IMR-90 (cell line): ENCODE results near the gene NT5DC1. TPM values are rescaled to one million over a fixed set of nuclear protein-coding genes. Genes with fewer than 3 reads are reported as not detected.

ENCODE experiments used
- ATAC-seq: fragments of 200-7000 bp; cut with Tn5 transposase; 2 replicates; pipeline ENCODE4 v1.9.1; 2020; ENCODE audit warnings: low read depth, mild to moderate bottlenecking, moderate library complexity
- BruUV-seq: library from RNA; stranded (reverse); fragments of 400-500 nt; replicated peaks from 2 replicates; lab custom pipeline; 2021; lab: Mats Ljungman, UMichigan
- CTCF ChIA-PET: fragments of 300-600 bp; formaldehyde crosslinking; extraction: SDS; loops from one replicate; lab custom pipeline; 2021; ENCODE audit warnings: antibody characterized with exemption; lab: Yijun Ruan, JAX
- POLR2A ChIA-PET: fragments of 300-600 bp; sonication (Branson Sonifier 250); formaldehyde crosslinking; loops from one replicate; lab custom pipeline; 2022; ENCODE audit warnings: antibody characterized with exemption; ENCODE audit not compliant: unreplicated experiment; lab: Charles Lee
- DNase-seq: peaks from one replicate; pipeline ENCODE4 v3.0.0; 2013
- H2AFZ ChIP-seq: replicated peaks from 2 replicates; pipeline ENCODE3; 2013; ENCODE audit warnings: low read length, mild to moderate bottlenecking; ENCODE audit not compliant: poor library complexity
- H2AK5ac ChIP-seq: 2 replicates; pipeline ENCODE4 v1.6.1; 2013; ENCODE audit warnings: low read depth, low read length, inconsistent platforms
- H2AK9ac ChIP-seq: replicated peaks from 2 replicates; pipeline ENCODE3; 2013; ENCODE audit warnings: mild to moderate bottlenecking, low read depth, low read length, moderate library complexity; ENCODE audit not compliant: poor library complexity
- H2BK120ac ChIP-seq: 2 replicates; pipeline ENCODE4 v1.6.1; 2013; ENCODE audit warnings: low read depth, low read length, inconsistent platforms
- H2BK15ac ChIP-seq: 3 replicates; pipeline ENCODE4 v1.6.1; 2013; ENCODE audit warnings: low read depth, low read length, inconsistent platforms
- H2BK20ac ChIP-seq: 2 replicates; pipeline ENCODE4 v1.6.1; 2013; ENCODE audit warnings: low read depth, mild to moderate bottlenecking, inconsistent platforms, low read length, moderate library complexity
- H2BK5ac ChIP-seq: 2 replicates; pipeline ENCODE4 v1.6.1; 2013; ENCODE audit warnings: mild to moderate bottlenecking, low read depth, low read length, inconsistent platforms; ENCODE audit not compliant: poor library complexity, severe bottlenecking
- H3K14ac ChIP-seq: replicated peaks from 2 replicates; pipeline ENCODE4 v1.6.1; 2013; ENCODE audit warnings: low read depth, low read length, inconsistent platforms
- H3K18ac ChIP-seq: 2 replicates; pipeline ENCODE4 v1.6.1; 2013; ENCODE audit warnings: low read depth, low read length, control low read depth
- H3K23ac ChIP-seq: 2 replicates; pipeline ENCODE4 v1.6.1; 2013; ENCODE audit warnings: low read depth, low read length, inconsistent platforms
- H3K27ac ChIP-seq: 2 replicates; pipeline ENCODE4 v1.5.1; 2013; ENCODE audit warnings: mild to moderate bottlenecking, control low read depth, low read length; ENCODE audit not compliant: insufficient read depth
- H3K27me3 ChIP-seq: 2 replicates; pipeline ENCODE4 v1.6.1; 2013; ENCODE audit warnings: low read length; ENCODE audit not compliant: control insufficient read depth, insufficient read depth
- H3K36me3 ChIP-seq: 2 replicates; pipeline ENCODE4 v1.6.1; 2013; ENCODE audit warnings: low read length, mixed read lengths; ENCODE audit not compliant: control insufficient read depth, insufficient read depth
- H3K4ac ChIP-seq: 2 replicates; pipeline ENCODE4 v1.6.1; 2013; ENCODE audit warnings: low read depth, low read length, inconsistent platforms
- H3K4me1 ChIP-seq: 2 replicates; pipeline ENCODE4 v1.6.1; 2013; ENCODE audit warnings: low read length, mixed read lengths; ENCODE audit not compliant: control insufficient read depth, insufficient read depth
- H3K4me2 ChIP-seq: 2 replicates; pipeline ENCODE4 v1.6.1; 2013; ENCODE audit warnings: low read depth, mild to moderate bottlenecking, control low read depth, low read length, moderate library complexity
- H3K4me3 ChIP-seq: 2 replicates; pipeline ENCODE4 v1.5.1; 2013; ENCODE audit warnings: low read depth, mild to moderate bottlenecking, control low read depth, low read length, moderate library complexity; ENCODE audit not compliant: insufficient read depth
- H3K56ac ChIP-seq: 2 replicates; pipeline ENCODE4 v1.6.1; 2013; ENCODE audit warnings: low read length, inconsistent platforms; ENCODE audit not compliant: insufficient read depth; ENCODE audit errors: extremely low read depth
- H3K79me1 ChIP-seq, 2 experiments: 2 replicates each; pipeline ENCODE4 v1.6.1; 2013; ENCODE audit warnings: low read length in 2 of 2, inconsistent platforms in 1 of 2, low read depth in 1 of 2
- H3K9ac ChIP-seq: 2 replicates; pipeline ENCODE4 v1.6.1; 2013; ENCODE audit warnings: low read depth, low read length, control low read depth
- H3K9me1 ChIP-seq: 2 replicates; pipeline ENCODE4 v1.6.1; 2013; ENCODE audit warnings: low read length, inconsistent platforms; ENCODE audit not compliant: insufficient read depth
- H3K9me3 ChIP-seq: 2 replicates; pipeline ENCODE4 v1.6.1; 2013; ENCODE audit warnings: low read length; ENCODE audit not compliant: control insufficient read depth, insufficient read depth
- H4K20me1 ChIP-seq: 2 replicates; pipeline ENCODE4 v1.6.1; 2013; ENCODE audit warnings: low read length, inconsistent platforms; ENCODE audit not compliant: insufficient read depth
- H4K5ac ChIP-seq: 2 replicates; pipeline ENCODE4 v1.6.1; 2013; ENCODE audit warnings: mild to moderate bottlenecking, low read depth, low read length, control low read depth
- H4K8ac ChIP-seq, 2 experiments: 2 replicates each; pipeline ENCODE4 v1.6.1; 2013; ENCODE audit warnings: low read depth in 2 of 2, low read length in 2 of 2, control low read depth in 1 of 2, inconsistent platforms in 1 of 2
- H4K91ac ChIP-seq: 2 replicates; pipeline ENCODE4 v1.6.1; 2013; ENCODE audit warnings: low read depth, low read length, inconsistent platforms; ENCODE audit not compliant: insufficient read depth
- BHLHE40 ChIP-seq: fragments of 150-350 bp; IDR thresholded peaks from 2 replicates; pipeline ENCODE4 v1.6.1; 2016; ENCODE audit warnings: mild to moderate bottlenecking, low read depth, low read length
- CEBPB ChIP-seq: IDR thresholded peaks from 2 replicates; pipeline ENCODE4 v1.6.1; 2012; ENCODE audit warnings: low read depth, low read length, improper control_type of control experiment
- CHD1 ChIP-seq: IDR thresholded peaks from 2 replicates; pipeline ENCODE4 v1.6.1; 2012; ENCODE audit warnings: low read depth, low read length, improper control_type of control experiment
- CTCF ChIP-seq: conservative IDR thresholded peaks from 2 replicates; pipeline ENCODE4 v1.5.1; 2012; ENCODE audit warnings: mild to moderate bottlenecking, low read depth, low read length, improper control_type of control experiment
- FOS ChIP-seq: fragments of 150-350 bp; IDR thresholded peaks from 2 replicates; pipeline ENCODE4 v1.6.1; 2016; ENCODE audit warnings: low read depth, low read length
- MAZ ChIP-seq: IDR thresholded peaks from 2 replicates; pipeline ENCODE4 v1.6.1; 2012; ENCODE audit warnings: low read depth, mild to moderate bottlenecking, low read length, improper control_type of control experiment, moderate library complexity, borderline replicate concordance
- MXI1 ChIP-seq: IDR thresholded peaks from 2 replicates; pipeline ENCODE4 v1.6.1; 2012; ENCODE audit warnings: low read depth, mild to moderate bottlenecking, low read length, moderate library complexity, borderline replicate concordance
- NFE2L2 ChIP-seq: fragments of 150-350 bp; IDR thresholded peaks from 2 replicates; pipeline ENCODE4 v1.6.1; 2016; ENCODE audit warnings: low read depth, mild to moderate bottlenecking, low read length
- POLR2A ChIP-seq: IDR thresholded peaks from 2 replicates; pipeline ENCODE4 v1.6.1; 2012; ENCODE audit warnings: mild to moderate bottlenecking, low read depth, low read length
- RAD21 ChIP-seq: IDR thresholded peaks from 2 replicates; pipeline ENCODE4 v1.6.1; 2012; ENCODE audit warnings: low read length, improper control_type of control experiment
- RCOR1 ChIP-seq: IDR thresholded peaks from 2 replicates; pipeline ENCODE4 v1.6.1; 2012; ENCODE audit warnings: mild to moderate bottlenecking, low read length, improper control_type of control experiment; ENCODE audit not compliant: insufficient replicate concordance
- RFX5 ChIP-seq: IDR thresholded peaks from 2 replicates; pipeline ENCODE4 v1.8.0; 2012; ENCODE audit warnings: low read depth, mild to moderate bottlenecking, low read length, moderate library complexity
- WGBS, 2 experiments: methylation state at CpG; one replicate each; pipeline versions ENCODE4 v1.1.5 to v1.1.7; 2013; ENCODE audit warnings: missing lambda C conversion rate in 2 of 2; ENCODE audit not compliant: insufficient read length in 1 of 2; ENCODE audit errors: extremely low coverage in 2 of 2; 5-methylcytosine and 5-hydroxymethylcytosine counted together
- dilution Hi-C: fragments of 300-500 bp; cut with HindIII; formaldehyde crosslinking; loops from one replicate; pipeline ENCODE4 v1.14.3; 2018; ENCODE audit warnings: low sequenced_read_pairs; ENCODE audit not compliant: unreplicated experiment
- in situ Hi-C: fragments of 300-500 bp; cut with MboI; formaldehyde crosslinking; loops from 3 replicates; pipeline ENCODE4 v1.14.3; 2019; ENCODE audit warnings: low sequenced_read_pairs, inconsistent platforms, mixed read lengths
- intact Hi-C: fragments of 100-400 bp; cut with micrococcal nuclease; formaldehyde crosslinking; loops from 2 replicates; pipeline ENCODE4 v1.10.0; 2022
- polyA plus RNA-seq, 3 experiments: library from polyadenylated mRNA; depleted of rRNA; stranded (reverse); fragments of >200 nt; gene quantifications; 2 replicates each; pipeline ENCODE4 v1.2.3, GENCODE V29; 2012; ENCODE audit warnings: low replicate concordance in 1 of 3
- total RNA-seq: library from RNA; depleted of rRNA; stranded (reverse); fragments of >200 nt; gene quantifications from 2 replicates; pipeline ENCODE4 v1.2.3, GENCODE V29; 2012
- TF ChIP-seq, protein P1 (sequence below): fragments of 150-350 bp; IDR thresholded peaks from 2 replicates; pipeline ENCODE4 v1.6.1; 2017; ENCODE audit warnings: mild to moderate bottlenecking, antibody characterized with exemption, low read length, low read depth

Gene NT5DC1
- total and polyA plus RNA-seq, 2 of the 4 experiments (the other 2 are of a cell fraction): 11.7 to 16.8 TPM

DNA sequence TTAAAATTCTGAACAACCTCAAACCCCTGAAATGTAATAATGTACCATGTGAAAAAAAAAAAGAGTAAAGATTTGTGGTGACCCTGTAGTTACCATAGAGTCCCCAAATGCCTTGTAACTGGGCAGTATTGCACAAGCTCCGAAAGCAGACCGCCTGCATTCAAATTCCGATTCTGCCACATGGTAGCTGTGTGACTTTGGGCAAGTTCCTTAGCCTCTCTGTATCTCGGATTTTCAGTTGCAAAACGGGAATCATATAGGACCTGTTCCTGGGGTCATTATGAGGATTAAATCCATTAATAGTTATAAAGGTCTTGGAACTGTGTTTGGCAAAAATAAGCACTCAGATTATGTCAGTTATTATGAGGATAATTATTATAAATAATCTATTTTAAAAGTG is 109.7 kb downstream of the NT5DC1 start:
- TF ChIP-seq FOS (no peak), CTCF (no peak), POLR2A (no peak), RCOR1 (no peak), MXI1 (no peak), RAD21 (no peak), CEBPB (no peak), MAZ (no peak), RFX5 (no peak), CHD1 (no peak), BHLHE40 (no peak), NFE2L2 (no peak)
- TF ChIP-seq, protein P1, sequence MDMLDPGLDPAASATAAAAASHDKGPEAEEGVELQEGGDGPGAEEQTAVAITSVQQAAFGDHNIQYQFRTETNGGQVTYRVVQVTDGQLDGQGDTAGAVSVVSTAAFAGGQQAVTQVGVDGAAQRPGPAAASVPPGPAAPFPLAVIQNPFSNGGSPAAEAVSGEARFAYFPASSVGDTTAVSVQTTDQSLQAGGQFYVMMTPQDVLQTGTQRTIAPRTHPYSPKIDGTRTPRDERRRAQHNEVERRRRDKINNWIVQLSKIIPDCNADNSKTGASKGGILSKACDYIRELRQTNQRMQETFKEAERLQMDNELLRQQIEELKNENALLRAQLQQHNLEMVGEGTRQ: no peak
- Histone ChIP-seq H3K27me3 (no peaks in the 10 kb centered on the region), H3K9me1 (peaks cover 3% of the 10 kb centered on the region; the same call in 1 of the 2 replicates), H2AK5ac (no peak overlapping the region), H4K5ac (no peak overlapping the region), H3K23ac (no peak overlapping the region), H3K79me1 (no peaks in the 10 kb centered on the region), H3K9ac (no peak overlapping the region), H3K56ac (no peak overlapping the region), H4K91ac (no peak overlapping the region), H3K14ac (0 out of 2 replicates have a peak overlapping the region, but pooled peaks have one; percentile 29), H3K9me3 (no peaks in the 10 kb centered on the region), H2BK120ac (no peak overlapping the region), H2BK5ac (no peak overlapping the region), H3K4me3 (no peak overlapping the region), H4K8ac (no peak overlapping the region), H2AFZ (no peak overlapping the region), H3K4ac (no peak overlapping the region), H3K36me3 (no peaks in the 10 kb centered on the region), H3K27ac (no peak overlapping the region), H3K4me1 (peaks cover 7% of the 10 kb centered on the region), H2AK9ac (no peak overlapping the region), H2BK20ac (no peak overlapping the region), H2BK15ac (no peak overlapping the region), H3K18ac (no peak overlapping the region), H3K4me2 (no peak overlapping the region), H4K20me1 (no peaks in the 10 kb centered on the region)
- intact Hi-C loops: no loop called here
- BruUV-seq: no TSS peak
- ChIA-PET CTCF (no interaction called here), POLR2A (no interaction called here)
- in situ Hi-C loops: no loop called here
- WGBS, 2 experiments: 74% methylated on average over 3 of the region's 5 CpGs; no CpG with 5 or more reads in 1 of the 2 experiments
- DNase-seq (no peak), ATAC-seq (no peak)
- dilution Hi-C loops: no loop called here
